ENCODE results near the gene SLC10A3.
A peak's percentile ranks its signal among the peaks of the same experiment; 100 is the strongest.

SLC10A3 gene

DNA sequence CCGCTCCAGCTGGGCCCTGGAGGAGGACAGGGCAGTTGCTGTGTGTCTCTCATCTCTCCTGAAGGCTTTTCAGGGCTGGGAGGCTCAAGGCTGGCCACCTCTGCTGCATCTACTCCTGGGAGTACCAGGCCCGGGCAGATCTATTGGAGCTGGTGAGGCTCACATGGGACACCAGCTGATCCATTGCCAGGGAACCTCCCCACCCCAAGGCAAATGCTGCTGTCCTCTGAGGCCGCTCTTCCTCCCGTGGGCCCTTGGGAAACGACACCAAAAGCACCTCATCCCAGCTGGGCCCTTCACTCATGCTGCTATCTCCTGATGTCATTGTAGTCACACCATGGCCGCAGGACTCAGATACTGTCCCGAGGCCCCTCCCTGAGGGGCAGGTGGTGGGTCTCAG, 7.6 kb downstream of the SLC10A3 start:
- no peak for DNase-seq

DNA sequence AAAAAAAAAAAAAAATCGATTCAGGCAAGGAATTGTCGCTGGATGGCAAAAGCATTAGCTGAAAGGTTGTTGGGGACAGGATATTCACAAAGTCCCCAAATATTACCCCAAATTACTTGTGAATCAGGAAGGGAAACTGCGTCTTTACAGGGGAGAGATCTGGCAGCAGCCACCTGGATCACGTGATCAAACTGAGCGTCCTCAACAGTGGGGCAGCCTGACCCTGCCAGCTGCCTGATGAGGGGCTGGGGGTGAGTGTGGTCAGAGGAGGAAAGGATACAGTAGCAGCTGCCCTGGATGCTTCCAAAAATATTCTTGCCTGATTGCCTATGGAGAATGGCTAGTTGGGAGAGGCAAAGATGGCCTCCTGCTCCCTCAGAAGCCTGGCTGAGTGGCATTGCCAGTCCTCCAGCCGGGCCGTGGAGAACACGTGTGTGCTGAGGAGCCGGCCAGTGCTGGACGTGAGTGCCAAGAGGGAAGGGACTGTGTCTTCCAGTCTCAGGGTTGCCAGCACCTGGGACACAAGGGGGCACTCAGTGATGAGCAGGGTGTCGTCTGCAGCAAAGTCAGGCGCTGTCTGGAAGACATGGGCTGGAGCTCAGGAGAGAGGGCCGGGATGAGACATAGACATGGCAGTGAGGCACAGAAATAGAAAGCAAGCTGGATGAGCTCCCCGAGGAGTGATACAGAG, 8.4 kb downstream of the SLC10A3 start:
- no peak for DNase-seq

DNA sequence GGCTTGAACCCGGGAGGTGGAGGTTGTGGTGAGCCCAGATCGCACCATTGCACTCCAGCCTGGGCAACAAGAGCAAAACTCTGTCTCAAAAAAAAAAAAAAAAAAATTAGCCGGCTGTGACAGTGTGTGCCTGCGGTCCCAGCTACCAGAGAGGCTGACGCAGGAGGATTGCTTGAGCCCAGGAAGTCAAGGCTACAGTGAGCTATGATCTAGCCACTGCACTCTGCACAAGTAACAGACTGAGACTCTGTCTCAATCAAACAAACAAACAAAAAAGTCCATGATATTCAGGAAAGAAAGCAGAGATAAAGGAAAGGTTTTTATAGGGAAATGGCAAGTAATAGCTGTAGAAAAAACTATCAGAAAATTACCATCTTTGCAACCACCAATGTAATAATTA, 9.2 kb downstream of the SLC10A3 start:
- DNase-seq = no peak

GRCh38 chrX:154478728-154479622, 11.5 kb downstream of the SLC10A3 start, which contains the start of gene LAGE3:
LAGE3 (minus strand) TSS chrX:154479281; CDS start chrX:154478915, 366 bp downstream.
- peak; percentile 64 to 82 for DNase-seq

GRCh38 chrX:154477891-154478477, 12.4 kb downstream of the SLC10A3 start:
- DNase-seq = no peak

DNA sequence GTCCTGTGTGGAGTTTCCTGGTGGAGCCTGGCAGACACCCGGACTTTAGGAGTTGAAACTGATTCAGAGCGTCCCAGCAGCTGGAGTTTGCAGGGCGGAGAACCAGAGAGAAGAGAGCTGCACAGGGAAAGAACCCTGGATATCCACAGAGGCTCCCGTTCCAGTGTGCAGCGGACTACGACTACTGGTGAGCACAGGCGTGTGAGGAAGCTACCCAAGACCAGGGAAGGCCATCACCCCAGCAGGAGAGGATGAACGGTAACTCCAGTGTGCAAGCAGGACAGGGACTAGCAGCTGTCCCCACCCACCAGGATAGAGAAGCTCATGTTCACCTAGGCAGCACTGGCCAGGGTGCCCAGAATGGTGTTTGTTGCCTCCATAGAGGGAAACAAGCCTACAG, 13.6 kb downstream of the SLC10A3 start:
- no peak for DNase-seq

DNA sequence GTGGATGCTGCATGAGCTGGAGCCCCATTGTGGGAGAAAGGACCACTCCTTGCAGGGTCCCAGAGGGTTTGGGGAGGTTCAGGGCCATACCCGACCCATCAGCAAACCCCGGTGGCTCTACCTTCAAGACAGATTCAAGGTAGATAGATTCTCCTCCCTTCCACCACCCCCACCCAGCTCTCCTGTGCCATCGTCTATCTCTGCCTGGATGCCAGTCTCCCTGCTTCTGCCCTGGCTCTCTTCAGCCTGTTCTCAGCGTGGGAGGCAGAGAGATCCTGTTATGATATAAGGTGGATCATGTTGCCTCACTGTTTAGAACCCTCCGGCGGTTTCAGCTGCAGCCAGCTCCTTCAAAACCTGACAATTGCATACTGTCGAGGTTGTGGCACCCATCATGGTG, 16.7 kb downstream of the SLC10A3 start:
- no peak for DNase-seq

DNA sequence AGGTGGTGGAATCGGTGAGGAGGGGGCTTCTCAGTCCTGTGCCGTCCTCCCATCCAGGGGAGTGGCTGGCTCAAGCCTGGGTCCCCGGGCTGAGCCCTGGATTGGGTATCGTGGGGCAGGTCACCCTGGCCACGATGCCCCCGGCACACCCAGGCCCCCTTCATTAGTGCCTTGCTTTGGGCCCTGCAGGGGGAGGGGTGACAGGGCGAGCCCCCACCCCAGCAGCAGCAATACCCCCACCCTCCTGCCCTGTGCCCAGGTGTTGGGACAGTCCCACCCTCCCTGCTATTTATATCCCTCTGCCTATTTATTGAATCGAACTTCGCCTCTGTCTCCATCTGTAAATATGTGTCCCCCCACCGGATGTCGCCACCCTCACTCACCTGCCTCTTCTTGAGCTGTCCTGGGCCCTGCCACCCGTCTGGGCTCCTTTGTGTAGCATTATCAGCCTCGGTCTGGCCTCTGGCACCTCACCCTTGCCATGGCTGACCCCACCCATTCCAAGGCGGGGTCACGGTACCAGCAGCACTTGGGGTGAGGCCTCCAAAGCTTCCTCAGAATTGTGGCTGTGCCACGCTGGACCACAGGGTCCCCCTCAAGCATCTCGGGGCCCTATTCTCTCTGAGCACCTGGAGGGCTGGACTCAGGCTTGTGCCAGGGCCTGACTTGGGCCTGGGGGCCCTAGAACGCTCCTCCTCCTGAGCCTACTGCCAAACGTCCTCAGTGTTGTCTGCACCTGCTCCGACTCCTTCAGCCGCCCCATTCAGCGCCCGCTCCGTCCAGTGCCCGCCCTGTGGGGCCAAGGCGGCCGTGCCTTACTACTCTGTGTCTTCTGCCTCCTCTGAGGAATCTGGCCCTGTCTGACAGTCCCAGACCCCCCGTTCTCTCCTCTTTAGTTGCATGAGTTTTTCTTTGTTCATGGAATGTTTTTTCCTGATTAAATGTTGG, 17.5 kb downstream of the SLC10A3 start:
- DNase-seq = no peak

DNA sequence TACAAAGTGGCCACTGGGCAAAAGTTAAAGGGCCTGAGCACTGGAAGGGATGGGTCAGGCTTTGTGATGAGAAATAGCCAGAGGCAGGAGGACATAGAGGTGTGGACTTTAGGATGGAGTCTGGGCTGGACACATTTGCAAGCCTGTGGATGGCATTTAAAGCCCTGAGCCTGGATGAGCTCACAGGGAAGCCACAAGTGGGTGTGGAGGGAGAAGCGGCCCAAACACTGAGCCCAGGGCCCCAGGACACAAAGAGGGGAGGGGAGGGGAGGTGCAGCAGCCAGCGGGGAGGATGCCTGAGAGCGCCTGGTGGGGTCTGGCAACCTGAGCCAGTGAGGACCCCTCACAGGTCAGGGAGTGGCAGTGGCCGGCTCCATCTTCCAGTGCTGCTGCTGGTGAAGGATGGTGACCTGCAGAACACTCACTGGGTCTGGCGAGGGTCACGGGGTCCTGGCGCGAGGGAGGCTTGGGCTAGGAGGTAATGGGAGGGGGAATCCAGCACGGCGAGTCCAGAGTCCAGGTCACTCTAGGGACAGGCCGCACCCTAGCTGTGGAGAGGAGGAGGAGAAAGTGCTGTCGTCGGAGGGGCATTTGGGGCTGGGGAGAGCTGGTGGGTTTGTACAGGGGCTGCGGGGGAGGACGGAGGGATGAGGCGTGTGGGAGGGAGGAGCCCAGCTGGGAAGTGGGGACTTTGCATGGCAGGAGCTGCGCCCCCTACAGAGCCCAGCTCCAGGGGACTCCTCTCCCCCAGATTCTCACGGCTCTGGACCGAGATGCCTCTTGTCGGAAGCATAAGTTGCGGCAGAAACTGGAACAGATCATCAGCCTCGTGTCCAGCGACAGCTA, 18.4 kb downstream of the SLC10A3 start:
- DNase-seq = no peak

GRCh38 chrX:154470914-154471568, 19.4 kb downstream of the SLC10A3 start:
- no peak for DNase-seq

- no peak for DNase-seq
Observed at GRCh38 chrX:154470434-154470833, 20.0 kb downstream of the SLC10A3 start.

DNA sequence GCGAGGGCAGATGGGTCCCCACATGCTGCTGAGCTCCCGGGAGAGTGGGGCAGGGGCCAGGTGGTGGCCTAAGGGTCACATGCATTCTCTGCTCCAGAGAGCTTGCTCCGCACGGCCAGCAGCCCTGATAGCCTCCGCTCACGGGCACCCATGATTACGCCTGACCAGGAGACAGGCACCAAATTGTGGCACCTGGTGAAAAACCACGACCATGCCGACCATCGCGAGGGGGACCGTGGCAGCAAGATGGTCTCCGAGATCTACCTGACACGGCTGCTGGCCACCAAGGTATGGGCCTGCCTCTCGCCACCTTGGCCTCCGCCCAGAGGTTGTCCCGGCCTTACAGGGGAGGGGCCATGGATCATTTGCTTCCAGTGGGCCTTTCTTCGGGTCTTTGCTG, 20.5 kb downstream of the SLC10A3 start:
- DNase-seq = no peak

- no peak for DNase-seq
Observed at GRCh38 chrX:154469114-154469513, 21.3 kb downstream of the SLC10A3 start.

DNA sequence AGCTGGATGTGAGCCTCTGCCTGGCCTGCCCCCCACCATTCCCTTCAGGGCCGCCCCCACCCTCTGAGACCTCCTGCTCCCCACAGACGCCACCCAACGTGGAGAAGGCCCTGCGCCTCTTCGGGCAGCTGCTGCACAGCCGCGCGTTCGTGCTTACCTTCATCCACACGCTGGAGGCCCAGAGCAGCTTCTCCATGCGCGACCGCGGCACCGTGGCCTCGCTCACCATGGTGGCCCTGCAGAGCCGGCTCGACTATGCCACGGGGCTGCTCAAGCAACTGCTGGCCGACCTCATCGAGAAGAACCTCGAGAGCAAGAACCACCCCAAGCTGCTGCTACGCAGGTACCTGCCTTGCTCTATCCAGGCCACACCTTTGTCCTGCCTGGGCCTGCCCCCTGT, 22.2 kb downstream of the SLC10A3 start:
- no peak for DNase-seq

DNA sequence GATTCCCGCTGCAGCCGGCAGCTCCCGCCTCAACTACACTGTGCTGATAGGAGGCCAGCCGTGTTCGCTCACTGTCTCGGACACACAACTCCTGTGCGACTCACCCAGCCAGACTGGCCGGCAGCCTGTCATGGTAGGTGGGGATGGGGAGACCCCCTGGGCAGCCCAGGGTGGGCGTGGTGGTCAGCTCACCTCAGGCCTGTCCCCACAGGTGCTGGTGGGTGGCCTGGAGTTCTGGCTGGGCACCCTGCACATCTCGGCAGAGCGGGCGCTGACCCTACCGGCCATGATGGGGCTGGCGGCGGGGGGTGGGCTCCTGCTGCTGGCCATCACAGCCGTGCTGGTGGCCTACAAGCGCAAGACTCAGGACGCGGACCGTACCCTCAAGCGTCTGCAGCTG, 22.9 kb downstream of the SLC10A3 start:
- DNase-seq = no peak

GRCh38 chrX:154466907-154467306, 23.5 kb downstream of the SLC10A3 start:
- no peak for DNase-seq

DNA sequence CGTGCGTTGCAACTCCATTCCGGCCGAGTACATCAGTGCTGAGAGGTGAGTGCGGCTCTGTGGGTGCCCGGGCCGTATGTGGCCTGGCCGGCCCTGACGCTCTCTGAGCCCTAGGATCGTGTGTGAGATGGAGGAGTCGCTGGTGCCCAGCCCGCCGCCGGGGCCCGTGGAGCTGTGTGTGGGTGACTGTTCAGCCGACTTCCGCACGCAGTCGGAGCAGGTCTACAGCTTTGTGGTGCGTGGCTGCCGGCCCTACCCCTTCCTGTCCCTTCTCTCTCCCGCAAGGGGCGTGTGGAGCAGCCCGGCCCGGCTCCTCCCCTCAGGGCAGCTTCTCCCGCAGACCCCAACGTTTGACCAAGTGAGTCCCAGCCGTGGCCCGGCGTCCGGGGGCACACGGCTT, 24.4 kb downstream of the SLC10A3 start:
- DNase-seq = no peak

DNA sequence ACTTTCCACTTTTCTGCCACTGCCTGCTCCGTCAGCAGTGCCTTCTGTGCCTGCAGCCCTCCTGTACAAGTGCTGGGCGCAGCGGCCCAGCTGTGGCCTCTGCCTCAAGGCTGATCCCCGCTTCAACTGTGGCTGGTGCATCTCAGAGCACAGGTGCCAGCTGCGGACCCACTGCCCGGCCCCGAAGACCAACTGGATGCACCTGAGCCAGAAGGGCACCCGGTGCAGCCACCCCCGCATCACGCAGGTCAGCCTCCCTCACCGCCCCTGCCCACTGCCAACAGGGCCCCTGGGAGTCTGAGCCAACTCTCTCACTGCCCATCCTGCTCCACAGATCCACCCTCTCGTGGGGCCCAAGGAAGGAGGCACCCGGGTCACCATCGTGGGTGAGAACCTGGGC, 24.8 kb downstream of the SLC10A3 start:
- DNase-seq = no peak

GRCh38 chrX:154464806-154465365, 25.5 kb downstream of the SLC10A3 start:
- no peak for DNase-seq

DNA sequence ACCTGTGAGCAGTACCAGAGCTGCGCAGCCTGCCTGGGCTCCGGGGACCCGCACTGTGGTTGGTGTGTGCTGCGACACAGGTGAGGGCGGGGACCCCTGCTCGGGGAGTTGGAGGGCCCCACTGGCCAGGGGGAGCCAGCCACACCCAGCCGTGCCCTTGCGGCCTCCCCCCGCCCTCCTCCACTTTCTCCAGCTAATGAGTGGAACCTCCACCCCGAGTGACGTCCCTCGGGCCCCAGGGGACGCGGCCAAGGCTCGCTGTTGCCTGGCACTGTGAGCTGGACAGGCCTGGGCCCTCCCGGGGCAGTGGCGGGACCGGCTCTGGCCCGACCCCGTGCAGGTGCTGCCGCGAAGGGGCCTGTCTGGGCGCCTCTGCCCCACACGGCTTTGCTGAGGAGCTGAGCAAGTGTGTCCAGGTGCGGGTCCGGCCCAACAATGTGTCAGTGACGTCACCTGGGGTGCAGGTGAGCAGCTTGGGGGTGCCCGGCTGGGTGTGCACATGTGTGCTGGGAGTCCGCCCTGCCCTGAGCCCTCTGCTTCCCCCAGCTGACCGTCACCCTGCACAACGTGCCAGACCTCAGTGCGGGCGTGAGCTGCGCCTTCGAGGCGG, 26.7 kb downstream of the SLC10A3 start:
- no peak for DNase-seq

Measured in NCI-H524 (cell line).